Heart left ventricle (tissue), 16 donors: ENCODE measurements around the gene BMERB1. TPM values are rescaled to one million over a fixed set of nuclear protein-coding genes. Genes with fewer than 3 reads are reported as not detected.
A peak's percentile ranks its signal among the peaks of the same experiment; 100 is the strongest.

Source experiments
- ATAC-seq, 4 donors: fragments of 200-7000 bp; cut with Tn5 transposase; one replicate each; pipeline ENCODE4 v1.9.1; 2020 to 2022; ENCODE audit warnings: moderate library complexity in 4 of 4, mild to moderate bottlenecking in 3 of 4, moderate number of reproducible peaks in 1 of 4
- DNase-seq, 5 donors: peaks; one replicate each; pipeline ENCODE4 v3.0.0-alpha.2; 2020
- H3K27ac ChIP-seq, 12 donors: fragments of 200-600 bp; sonication (generic) in 4 of 12; one replicate each; pipeline versions ENCODE4 v1.5.0 to v1.8.0; 2016 to 2022; ENCODE audit warnings: mild to moderate bottlenecking in 2 of 12
- H3K27me3 ChIP-seq, 9 donors: fragments of 200-600 bp; sonication (generic) in 2 of 9; one replicate each; pipeline versions ENCODE4 v1.5.1 to v1.8.0; 2016 to 2022; ENCODE audit warnings: mild to moderate bottlenecking in 3 of 9
- H3K36me3 ChIP-seq, 9 donors: fragments of 200-600 bp; sonication (generic) in 2 of 9; one replicate each; pipeline versions ENCODE4 v1.5.0 to v1.8.0; 2018 to 2022; ENCODE audit warnings: mild to moderate bottlenecking in 2 of 9
- H3K4me1 ChIP-seq, 12 donors: fragments of 200-600 bp; sonication (generic) in 4 of 12; one replicate each; pipeline versions ENCODE4 v1.5.0 to v1.8.0; 2016 to 2022; ENCODE audit warnings: mild to moderate bottlenecking in 3 of 12
- H3K4me3 ChIP-seq, 12 donors: fragments of 200-600 bp; sonication (generic) in 4 of 12; one replicate each; pipeline versions ENCODE4 v1.5.0 to v1.8.0; 2017 to 2022; ENCODE audit warnings: mild to moderate bottlenecking in 9 of 12, moderate library complexity in 4 of 12
- H3K9me3 ChIP-seq, 12 donors: fragments of 200-600 bp; sonication (generic) in 4 of 12; one replicate each; pipeline versions ENCODE4 v1.5.0 to v1.8.0; 2016 to 2022; ENCODE audit warnings: mild to moderate bottlenecking in 1 of 12
- CTCF ChIP-seq, 12 donors: fragments of 200-600 bp; sonication (generic) in 4 of 12; IDR thresholded peaks; one replicate each; pipeline versions ENCODE4 v1.5.0 to v1.8.0; 2018 to 2022; ENCODE audit warnings: antibody characterized with exemption in 12 of 12, mild to moderate bottlenecking in 5 of 12
- POLR2A ChIP-seq, 2 donors: fragments of 450-650 bp; IDR thresholded peaks; one replicate each; pipeline ENCODE4 v1.6.1; 2017; ENCODE audit warnings: antibody characterized with exemption in 2 of 2, mild to moderate bottlenecking in 2 of 2, moderate library complexity in 2 of 2
- WGBS, 4 donors: extraction: QIAGEN DNeasy Blood & Tissue Kit in 2 of 4; methylation state at CpG; one replicate each; pipeline versions ENCODE4 v1.1.5 to v1.1.7; 2013 to 2018; 5-methylcytosine and 5-hydroxymethylcytosine counted together
- intact Hi-C, 10 donors: fragments of 100-400 bp; cut with DNase I; formaldehyde crosslinking; loops; one replicate each; pipeline versions ENCODE4 v1.11.1 to v1.14.2; 2022
- polyA plus RNA-seq, 2 donors: library from polyadenylated mRNA; stranded (reverse); fragments of 200-250 nt; gene quantifications; one replicate each; pipeline ENCODE4 v1.2.3, GENCODE V29; 2013
- total RNA-seq, 9 donors: library from RNA; depleted of rRNA in 2 of 9; stranded (reverse); fragments of >200 nt in 2 of 9; fragmentation: NEBNext Ultra II Directional in 3 of 9; extraction: Animal tissue kit (Norgen Biotek cat#: 25700) in 3 of 9; gene quantifications; one replicate each; pipeline versions ENCODE4 v1.1.0 to v1.2.4, GENCODE V29; 2016 to 2023
- donor health status: ischemic (EF 13 %, LVEDD 7.1; RV severe dilation, severe dysfunction).
- donor health status: healthy with polysubstance abuse.
- donor health status: DM: no; HTN: yes; CAD: no.
- donor health status: DM: no; HTN: no; CAD: no.
- donor health status: ischemic (EF 25% LVEDD 6.9; RV normal size, moderate dysfunction).
- donor health status: ischemic (EF 25% LVEDD 5.7; RV mildly dilated, moderate dysfunction).
- donor health status: healthy.
- donor health status: DM: yes; HTN: yes; CAD: no.
- donor health status: ischemic (EF 35%, LVEDD 5.7; RV mildly dilated, moderate dysfunction).
- donor health status: nonischemic (EF 11% LVEDD 7.7; RV severe dilation, severe dysfunction).
- donor health status: DM: yes; HTN: yes; CAD: no.
- donor health status: PGD.
- donor health status: ischemic (EF 29% LVEDD 5.4; RV normal size, mild dysfunction).
- donor health status: nonischemic (EF 23%, LVEDD 6.1; RV moderate dilation, normal function).

BMERB1 gene
- total and polyA plus RNA-seq, 11 donors, result 20.8 to 105 (median 70.5) TPM

GRCh38 chr16:15574614-15574948, 140.2 kb downstream of the BMERB1 start:
- Histone ChIP-seq H3K9me3 (no peaks in the 10 kb centered on the region), H3K4me3 (no peak overlapping the region), H3K27me3 (no peaks in the 10 kb centered on the region), H3K27ac (no peak overlapping the region), H3K4me1 (peaks cover 0 to 28% (median 0%) of the 10 kb centered on the region in 12 donors), H3K36me3 (peaks cover 0 to 5% (median 0%) of the 10 kb centered on the region in 9 donors)
- intact Hi-C loops, result no loop called here
- 94 to 98% (median 96%) methylated on average over 10 of the region's 10 CpGs for WGBS, 4 donors
- ATAC-seq (no peak), DNase-seq (no peak)
- TF ChIP-seq POLR2A (IDR thresholded peaks at IDR 0.05) (no peak), CTCF (IDR thresholded peaks at IDR 0.05) (no peak)

- no peaks in the 10 kb centered on the region for H3K27me3 ChIP-seq
- H3K4me1 ChIP-seq, result peaks cover 0 to 28% (median 0%) of the 10 kb centered on the region in 12 donors
- H3K9me3 ChIP-seq, result no peaks in the 10 kb centered on the region
- no peak overlapping the region for H3K27ac ChIP-seq
- no peak for DNase-seq
- H3K4me3 ChIP-seq, result no peak overlapping the region
- no peaks in the 10 kb centered on the region for H3K36me3 ChIP-seq
- 89 to 98% (median 95%) methylated on average over 4 of the region's 4 CpGs for WGBS, 4 donors
- intact Hi-C loops, result no loop called here
- ATAC-seq, result no peak
- TF ChIP-seq POLR2A (IDR thresholded peaks at IDR 0.05), result no peak
- TF ChIP-seq CTCF (IDR thresholded peaks at IDR 0.05), result no peak
These were observed 141.1 kb downstream of the BMERB1 start for GRCh38 chr16:15575293-15576049.

- WGBS, 4 donors, result 94 to 96% (median 95%) methylated on average over 18 to 20 of the region's 20 CpGs
- Histone ChIP-seq H3K27me3 (no peaks in the 10 kb centered on the region), H3K27ac (no peak overlapping the region), H3K4me3 (no peak overlapping the region), H3K4me1 (peaks cover 0 to 32% (median 3%) of the 10 kb centered on the region in 12 donors), H3K36me3 (peaks cover 0 to 12% (median 7%) of the 10 kb centered on the region in 9 donors), H3K9me3 (no peaks in the 10 kb centered on the region)
- intact Hi-C loops, result no loop called here
- ATAC-seq, result peak in 1 of 4 donors; percentile 23
- TF ChIP-seq CTCF (IDR thresholded peaks at IDR 0.05) (no peak), POLR2A (IDR thresholded peaks at IDR 0.05) (no peak)
- no peak for DNase-seq
These were observed 142.9 kb downstream of the BMERB1 start for GRCh38 chr16:15576960-15577958.

GRCh38 chr16:15578824-15579223, 144.4 kb downstream of the BMERB1 start:
- ATAC-seq, result no peak
- intact Hi-C loops, result no loop called here
- Histone ChIP-seq H3K9me3 (no peaks in the 10 kb centered on the region), H3K27me3 (no peaks in the 10 kb centered on the region), H3K4me1 (peaks cover 0 to 23% (median 3%) of the 10 kb centered on the region in 12 donors), H3K4me3 (no peak overlapping the region), H3K36me3 (peaks cover 0 to 27% (median 10%) of the 10 kb centered on the region in 9 donors), H3K27ac (no peak overlapping the region)
- 86 to 92% (median 88%) methylated on average over 4 of the region's 4 CpGs for WGBS, 4 donors
- DNase-seq, result no peak
- no peak for TF ChIP-seq POLR2A (IDR thresholded peaks at IDR 0.05)
- no peak for TF ChIP-seq CTCF (IDR thresholded peaks at IDR 0.05)
